GM21447 (cell line): ENCODE measurements around the gene OR8H2.
"Not testable (repeated sequence)": the region's sequence is repeated elsewhere in the genome, so short reads cannot be mapped to it uniquely, and the experiment has no call there.

Source experiments
- ATAC-seq: cut with Tn5 transposase; IDR thresholded peaks from one replicate; pipeline ENCODE4 v1.9.1; 2021; ENCODE audit not compliant: unreplicated experiment

OR8H2 gene, protein sequence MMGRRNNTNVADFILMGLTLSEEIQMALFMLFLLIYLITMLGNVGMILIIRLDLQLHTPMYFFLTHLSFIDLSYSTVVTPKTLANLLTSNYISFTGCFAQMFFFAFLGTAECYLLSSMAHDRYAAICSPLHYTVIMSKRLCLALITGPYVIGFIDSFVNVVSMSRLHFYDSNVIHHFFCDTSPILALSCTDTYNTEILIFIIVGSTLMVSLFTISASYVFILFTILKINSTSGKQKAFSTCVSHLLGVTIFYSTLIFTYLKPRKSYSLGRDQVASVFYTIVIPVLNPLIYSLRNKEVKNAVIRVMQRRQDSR

GRCh38 chr11:56103210-56103737 is at the start of gene OR8H2:
Gene OR8H2, plus strand, starts transcription at chr11:56103687. Its CDS starts 1,356 bp downstream, at chr11:56105043.
- ATAC-seq = no peak

- not testable (repeated sequence) for ATAC-seq
These were observed 47.1 kb upstream of the OR8H2 start for GRCh38 chr11:56056366-56056765.

- ATAC-seq = not testable (repeated sequence)
These were observed 45.7 kb upstream of the OR8H2 start for GRCh38 chr11:56057661-56058237.

DNA sequence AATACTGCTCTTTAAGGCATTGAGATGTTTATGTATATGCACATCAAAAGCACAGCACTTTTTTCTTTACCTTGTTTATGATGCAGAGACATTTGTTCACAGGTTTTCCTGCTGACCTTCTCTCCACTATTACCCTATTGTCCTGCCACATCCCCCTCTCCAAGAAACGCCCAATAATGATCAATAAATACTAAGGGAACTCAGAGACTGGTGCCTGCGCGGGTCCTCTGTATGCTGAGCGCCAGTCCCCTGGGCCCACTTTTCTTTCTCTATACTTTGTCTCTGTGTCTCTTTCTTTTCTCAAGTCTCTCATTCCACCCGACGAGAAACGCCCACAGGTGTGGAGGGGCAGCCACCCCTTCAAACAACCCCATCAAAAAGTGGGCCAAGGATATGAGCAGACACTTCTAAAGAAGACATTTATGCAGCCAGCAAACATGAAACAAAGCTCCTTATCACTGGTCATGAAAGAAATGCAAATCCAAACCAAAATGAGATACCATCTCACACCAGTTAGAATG is 45.2 kb upstream of the OR8H2 start:
- not testable (repeated sequence) for ATAC-seq

DNA sequence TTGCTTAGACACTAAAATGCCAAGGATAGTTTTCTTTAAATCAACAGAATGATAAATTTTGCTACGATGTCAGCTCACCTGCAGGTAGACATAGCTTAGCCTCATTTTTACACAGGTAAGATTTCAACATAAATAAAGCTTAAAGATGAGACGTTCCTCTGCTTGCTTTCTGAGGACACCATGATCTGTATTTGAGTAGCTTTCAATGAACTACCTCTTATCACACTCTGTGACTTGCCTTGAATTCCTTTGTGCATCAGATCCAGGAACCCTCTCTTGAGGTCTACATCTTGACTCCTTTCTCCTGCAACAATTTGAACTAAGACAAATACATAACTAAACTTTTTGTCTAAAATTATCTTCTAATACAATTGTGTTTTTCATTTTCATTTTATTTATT is 36.5 kb upstream of the OR8H2 start:
- no peak for ATAC-seq

- no peak for ATAC-seq
These were observed 13.8 kb upstream of the OR8H2 start for GRCh38 chr11:56089697-56090096.

GRCh38 chr11:56093008-56093407 is 10.5 kb upstream of the OR8H2 start, which contains the start of gene OR8I2:
Gene OR8I2, plus strand, starts transcription at chr11:56093308. Its CDS starts 0 bp downstream, at chr11:56093308.
- no peak for ATAC-seq

GRCh38 chr11:56122073-56122472 is 18.6 kb downstream of the OR8H2 start, which contains the start of gene OR8H3:
Gene OR8H3, plus strand, starts transcription at chr11:56122373. Its CDS starts 0 bp downstream, at chr11:56122373.
- no peak for ATAC-seq

- ATAC-seq = no peak
These were observed 36.7 kb downstream of the OR8H2 start, which contains the start of gene OR8J3 for GRCh38 chr11:56140151-56140661. Gene OR8J3, minus strand, starts transcription at chr11:56140201. Its CDS starts 2,483 bp downstream, at chr11:56137718.

GRCh38 chr11:56143681-56144080 is 40.2 kb downstream of the OR8H2 start:
- ATAC-seq = not testable (repeated sequence)

- no peak for ATAC-seq
These were observed 47.9 kb downstream of the OR8H2 start for GRCh38 chr11:56151376-56151775.

DNA sequence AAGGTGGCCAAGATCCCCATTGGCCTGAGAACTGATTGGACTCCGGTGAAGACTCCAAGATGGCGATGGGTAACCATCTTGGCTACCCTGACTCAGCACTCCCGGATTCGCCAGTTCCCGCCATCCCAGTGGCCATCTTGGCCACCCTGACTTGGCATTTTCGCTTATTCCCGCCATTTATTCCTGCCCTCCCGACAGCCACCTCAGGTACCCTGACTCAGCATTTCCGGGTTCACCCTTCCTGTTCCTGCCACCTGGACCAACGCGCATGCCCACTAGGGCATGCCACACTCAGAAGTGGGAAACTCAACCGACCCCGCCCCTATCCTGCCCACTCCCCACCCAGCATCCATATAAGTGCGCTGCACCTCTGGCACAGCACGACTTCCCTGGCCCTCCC is 48.8 kb downstream of the OR8H2 start:
- ATAC-seq = no peak
